ENCODE measurements around the gene DUT.
"Not testable (repeated sequence)": the region's sequence is repeated elsewhere in the genome, so short reads cannot be mapped to it uniquely, and the experiment has no call there.

DUT gene

DNA sequence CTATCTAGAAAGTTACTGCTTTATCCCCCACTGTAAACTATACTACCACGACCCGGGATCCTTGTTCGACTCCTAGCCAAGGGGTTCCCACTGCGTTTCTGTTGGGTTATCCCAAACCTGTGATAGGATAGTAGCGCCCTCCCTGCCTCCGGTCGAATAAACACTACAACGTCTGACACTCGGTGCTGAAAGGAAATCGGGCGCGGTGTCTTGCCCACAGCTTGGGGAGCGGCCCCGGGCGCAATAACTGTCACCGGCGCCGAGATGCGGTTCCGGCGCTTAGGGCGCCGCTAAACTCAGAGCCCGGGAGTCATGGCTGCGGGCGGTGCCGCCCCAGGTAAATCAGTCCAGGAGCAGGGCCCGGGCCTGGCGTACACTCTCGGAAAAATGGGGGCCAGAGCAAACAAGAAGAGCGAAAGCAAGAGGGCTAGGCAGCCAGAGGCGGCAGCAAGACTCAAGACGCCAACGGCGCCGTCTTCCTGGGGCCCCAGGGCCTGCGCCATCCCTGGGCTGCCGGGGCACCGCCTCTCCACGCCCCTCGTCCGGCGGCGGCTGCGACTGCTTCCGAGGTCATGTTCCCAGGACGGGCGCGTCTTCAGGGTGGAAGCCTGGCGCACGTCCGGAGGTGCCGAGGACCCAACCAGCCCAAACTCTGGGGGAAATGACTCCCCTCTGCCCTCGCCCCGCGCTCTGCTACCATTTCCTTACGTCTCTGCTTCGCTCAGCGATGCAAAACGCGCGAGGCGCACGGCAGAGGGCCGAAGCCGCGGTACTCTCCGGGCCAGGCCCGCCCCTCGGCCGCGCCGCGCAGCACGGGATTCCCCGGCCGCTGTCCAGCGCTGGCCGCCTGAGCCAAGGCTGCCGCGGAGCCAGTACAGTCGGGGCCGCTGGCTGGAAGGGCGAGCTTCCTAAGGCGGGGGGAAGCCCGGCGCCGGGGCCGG, at the start of gene DUT:
Gene DUT (plus strand): TSS at position 575 of the 941 bp plus-strand sequence. CDS start 87 bp downstream, at position 662.
- DNase-seq = peak; percentile 91

DNA sequence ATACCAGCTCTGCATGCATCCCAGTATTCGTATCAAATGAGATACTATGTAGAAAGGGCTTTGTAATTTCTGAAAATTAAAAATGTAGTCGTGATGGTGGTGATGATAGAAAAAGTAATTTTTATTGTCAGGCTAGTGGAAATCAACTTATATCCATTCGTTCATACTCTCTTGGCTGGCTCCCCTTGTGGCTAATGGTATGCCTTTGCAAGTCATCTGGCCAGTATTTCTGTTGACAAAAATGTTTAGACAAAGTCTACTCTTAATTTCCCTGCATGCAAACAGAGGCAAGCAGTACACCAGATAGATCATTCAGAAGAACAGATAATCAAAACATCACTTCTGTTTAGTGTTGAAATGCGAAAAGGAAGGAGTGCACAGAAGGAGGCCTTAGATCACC, 49.6 kb upstream of the DUT start:
- DNase-seq = no peak

DNA sequence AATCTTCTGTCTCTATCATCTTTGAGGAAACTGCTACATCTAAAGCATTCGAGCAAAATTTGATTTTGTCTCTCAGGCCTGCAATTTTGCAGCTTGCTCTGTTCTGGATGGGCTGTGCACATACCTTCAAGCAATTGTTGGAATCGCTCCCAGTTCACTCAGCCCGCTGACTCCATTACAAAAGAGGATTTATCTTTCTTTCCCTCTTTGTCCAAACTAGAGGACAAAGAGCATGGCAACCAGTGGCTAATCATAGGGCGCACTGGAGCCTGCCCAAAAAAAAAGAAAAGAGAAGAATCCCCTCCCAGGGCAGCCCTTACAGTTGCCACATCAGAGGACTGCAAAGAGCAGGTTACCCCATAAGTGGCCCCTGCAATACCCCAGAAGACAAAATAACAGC, 49.0 kb upstream of the DUT start:
- DNase-seq = peak; percentile 24

DNA sequence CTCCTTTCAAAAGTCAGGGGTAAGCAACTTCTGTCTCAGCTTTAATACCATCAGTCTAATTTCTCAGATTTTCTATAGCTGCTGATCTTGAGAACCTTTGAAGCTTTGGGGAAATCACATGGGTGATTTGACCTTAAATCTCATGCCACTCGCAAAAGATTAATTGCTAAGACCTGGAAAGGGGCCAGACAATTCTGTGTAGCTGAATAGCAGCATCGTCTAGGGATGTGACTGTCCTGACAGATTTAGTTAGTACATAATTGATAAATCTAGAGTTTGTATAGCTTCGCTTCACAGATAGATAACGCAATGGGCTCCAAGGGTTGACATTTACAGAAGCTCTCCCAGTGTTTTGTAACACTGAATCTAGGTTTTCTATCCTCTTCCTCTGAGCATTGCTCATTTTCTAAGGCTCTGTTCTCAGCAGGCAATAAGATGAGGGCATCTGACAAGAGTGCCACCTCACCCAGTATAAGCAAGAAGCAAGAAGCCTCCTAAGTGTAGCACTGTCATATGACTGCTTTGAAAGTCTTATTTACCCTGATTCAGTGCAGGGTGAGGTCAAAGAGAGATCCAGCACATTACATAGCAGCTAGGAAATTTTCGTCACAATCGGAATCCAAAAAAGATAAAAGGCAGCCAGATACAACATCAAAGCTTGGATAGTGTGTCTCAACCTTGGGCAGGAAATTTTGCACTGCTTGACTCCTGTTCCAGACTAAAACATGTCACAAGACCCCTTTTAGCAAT, 47.7 kb upstream of the DUT start:
- DNase-seq = no peak

GRCh38 chr15:48285329-48286214, 45.7 kb upstream of the DUT start:
- DNase-seq = peak; percentile 92

DNA sequence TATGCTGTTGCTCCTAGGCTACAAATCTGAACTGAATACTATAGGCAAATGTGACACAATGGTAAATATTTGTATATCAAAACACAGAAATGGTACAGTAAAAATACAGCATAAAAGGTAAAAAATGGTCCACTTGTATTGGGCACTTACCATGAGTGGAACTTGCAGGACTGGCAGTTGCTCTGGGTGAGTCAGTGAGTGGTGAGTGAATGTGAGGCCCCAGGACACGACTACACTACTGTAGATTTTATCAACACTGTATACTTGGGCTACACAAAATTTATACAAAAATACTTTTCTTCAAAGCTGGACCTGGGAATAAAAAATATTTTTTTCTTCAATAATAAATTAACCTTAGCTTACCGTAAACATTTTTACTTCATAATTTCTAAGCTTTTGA, 41.6 kb upstream of the DUT start:
- no peak for DNase-seq

- no peak for DNase-seq
Observed at GRCh38 chr15:48292458-48292857, 38.8 kb upstream of the DUT start.

- no peak for DNase-seq
Observed at GRCh38 chr15:48297668-48298067, 33.6 kb upstream of the DUT start.

- DNase-seq = no peak
Observed at GRCh38 chr15:48298914-48299313, 32.3 kb upstream of the DUT start.

DNA sequence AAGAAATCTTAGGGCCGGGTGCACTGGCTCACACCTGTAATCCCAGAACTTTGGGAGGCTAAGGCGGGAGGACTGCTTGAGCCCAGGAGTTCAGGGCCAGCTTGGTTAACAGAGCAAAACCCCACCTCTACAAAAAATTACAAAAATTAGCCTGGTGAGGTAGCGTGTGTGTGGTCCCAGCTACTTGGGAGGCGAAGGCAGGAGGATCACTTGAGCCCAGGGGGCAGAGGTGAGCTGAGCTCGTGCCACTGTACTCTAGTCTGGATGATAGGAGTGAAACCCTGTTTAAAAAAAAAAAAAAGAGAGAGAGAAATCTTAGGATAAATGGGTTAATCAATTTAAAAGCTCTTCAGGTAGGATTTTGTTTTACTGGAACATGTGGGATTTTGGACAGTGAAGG, 31.2 kb upstream of the DUT start:
- no peak for DNase-seq

DNA sequence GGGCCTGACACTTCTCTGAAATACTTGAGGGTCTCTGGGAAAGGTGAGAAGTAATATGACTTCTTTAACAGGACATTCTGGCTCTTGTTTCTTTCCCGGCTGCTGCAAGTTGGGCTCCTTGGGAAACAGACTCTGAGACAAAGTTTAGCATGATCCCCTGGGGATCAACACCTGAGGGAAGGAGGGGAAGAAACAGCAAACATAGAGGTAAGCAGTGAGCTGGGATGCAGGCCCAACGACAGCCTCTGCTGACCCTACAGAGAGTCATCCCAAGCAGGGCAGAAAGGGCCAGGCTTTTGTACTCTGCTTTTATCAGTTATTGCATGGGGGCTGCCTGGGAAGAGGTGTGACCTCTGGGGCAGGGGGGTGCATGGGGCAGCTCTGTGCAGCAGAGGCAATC, 26.8 kb upstream of the DUT start:
- DNase-seq = no peak

DNA sequence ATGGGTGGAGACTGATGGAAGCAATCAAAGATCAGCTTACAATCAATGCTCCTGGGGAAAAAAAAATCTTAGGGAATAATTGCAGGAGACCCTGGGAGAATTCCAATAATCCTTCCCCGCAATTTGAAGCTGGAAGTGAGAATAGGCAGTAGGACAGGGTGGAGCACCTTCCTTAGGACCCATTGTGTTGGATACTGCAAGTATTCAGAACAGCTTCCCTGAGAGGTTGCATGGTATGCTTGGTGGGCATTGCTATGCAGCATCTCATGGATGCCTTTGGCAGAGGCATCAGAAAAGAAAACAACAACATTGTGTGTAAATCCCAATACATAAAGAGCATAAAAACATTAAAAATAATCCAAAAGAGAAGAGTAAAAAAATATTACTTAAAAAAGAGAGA, 24.6 kb upstream of the DUT start:
- DNase-seq = no peak

- no peak for DNase-seq
Observed at GRCh38 chr15:48307586-48307985, 23.6 kb upstream of the DUT start.

DNA sequence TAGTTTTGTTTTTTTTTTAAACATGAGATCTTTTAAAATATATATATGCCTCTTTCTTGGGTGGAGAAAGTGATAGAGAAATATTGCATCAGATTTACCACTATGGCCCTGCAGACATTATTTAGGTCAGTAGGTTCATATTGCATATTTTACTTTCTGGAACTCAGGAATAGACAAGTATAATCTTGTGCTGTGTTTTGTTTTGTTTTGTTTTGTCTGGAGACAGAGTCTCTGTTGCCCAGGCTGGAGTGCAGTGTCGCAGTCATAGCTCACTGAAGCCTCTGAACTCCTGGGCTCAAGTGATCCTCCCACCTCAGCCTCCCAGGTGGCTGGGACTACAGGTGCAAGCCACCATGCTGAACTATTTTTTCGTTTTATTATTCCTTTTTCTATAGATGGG, 21.5 kb upstream of the DUT start:
- DNase-seq = no peak

DNA sequence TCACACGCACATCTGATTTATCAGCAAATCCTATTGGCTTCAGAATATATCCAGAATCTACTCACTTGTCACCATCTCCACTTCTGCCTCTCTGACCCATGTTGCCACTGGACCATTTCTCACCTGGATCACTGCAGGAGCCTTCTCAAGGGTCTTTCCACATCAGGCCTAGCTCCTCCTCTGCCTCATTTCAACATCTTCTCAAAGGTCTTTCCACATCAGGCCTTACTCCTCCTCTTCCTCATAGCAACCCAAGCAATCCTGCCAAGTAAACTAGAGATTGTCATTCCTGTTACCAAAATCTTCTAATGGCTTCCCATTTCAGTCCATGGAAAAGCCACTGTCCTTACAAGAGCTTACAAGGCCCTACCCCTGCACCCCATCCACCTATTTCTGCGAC, 18.0 kb upstream of the DUT start:
- no peak for DNase-seq

DNA sequence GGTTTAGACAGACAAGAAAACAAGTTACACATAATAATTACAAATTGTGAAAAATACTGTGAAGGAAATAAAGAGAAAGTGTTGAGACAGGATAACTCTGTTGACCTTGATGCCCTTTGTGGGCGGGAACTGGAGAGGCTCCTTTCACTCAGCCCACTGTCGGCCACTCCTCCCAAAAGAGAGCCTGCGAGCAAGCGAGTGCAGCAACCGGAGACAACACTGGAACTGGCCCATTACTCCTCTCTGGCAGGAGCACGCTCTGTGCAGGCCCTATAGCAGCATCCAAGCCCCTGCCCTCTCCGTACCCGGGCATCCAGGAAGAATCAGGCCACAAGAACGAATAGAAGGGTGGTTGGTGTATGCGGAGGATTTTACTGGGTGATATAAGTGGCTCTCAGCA, 16.2 kb upstream of the DUT start:
- no peak for DNase-seq

DNA sequence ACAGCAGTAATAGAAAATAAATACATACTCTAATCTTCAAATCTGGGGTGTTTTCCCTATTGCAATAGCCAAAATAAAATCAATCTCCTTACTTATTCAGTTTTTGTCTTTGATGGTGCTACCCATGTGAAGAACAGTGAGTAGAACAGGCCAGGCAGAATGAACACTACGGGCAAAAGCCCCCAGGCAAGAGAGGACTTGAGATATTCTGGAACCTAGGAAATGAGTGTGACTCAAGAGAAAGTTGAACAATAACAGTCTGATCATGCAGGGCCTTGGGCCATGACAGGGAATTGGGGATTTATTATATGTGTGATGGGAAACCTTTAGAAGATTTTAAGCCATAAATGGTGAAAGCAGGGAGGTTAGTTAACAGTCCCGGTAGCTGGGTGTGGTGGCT, 14.0 kb upstream of the DUT start:
- DNase-seq = no peak

DNA sequence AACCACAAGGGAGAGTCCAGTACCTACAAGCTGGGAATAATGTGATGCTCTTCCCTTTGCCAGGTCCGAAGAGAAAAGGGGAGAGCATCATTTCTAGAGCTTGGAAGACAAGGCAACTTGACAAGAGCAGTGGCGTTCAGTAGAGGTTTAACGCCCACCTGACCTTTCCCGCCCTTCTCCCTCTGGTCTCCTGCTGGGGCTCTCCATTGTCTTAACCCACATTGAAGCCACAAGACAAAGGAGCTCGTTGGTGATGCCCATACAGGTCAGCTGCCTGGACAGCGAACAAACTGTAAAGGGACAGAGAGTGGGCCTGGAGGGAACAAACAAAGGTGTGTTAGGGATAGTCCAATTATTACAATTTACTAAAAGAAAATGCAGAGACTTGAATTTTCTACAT, 13.1 kb upstream of the DUT start:
- DNase-seq = no peak

- no peak for DNase-seq
Observed at GRCh38 chr15:48323294-48323693, 7.9 kb upstream of the DUT start.

- DNase-seq = no peak
Observed at GRCh38 chr15:48324949-48325348, 6.3 kb upstream of the DUT start.

- DNase-seq = no peak
Observed at GRCh38 chr15:48325400-48325799, 5.8 kb upstream of the DUT start.

- not testable (repeated sequence) for DNase-seq
Observed at GRCh38 chr15:48326180-48326579, 5.0 kb upstream of the DUT start.

Data from femur (tissue), 1 donor.